ENCODE measurements around the gene FYN.

The FYN gene

GRCh38 chr6:111713236-111713635, 160.0 kb downstream of the FYN start:
- peaks cover 76% of the 10 kb centered on the region for H3K4me1 Mint-ChIP-seq
- H3K27me3 Mint-ChIP-seq, result no peaks in the 10 kb centered on the region
- peaks cover 39% of the 10 kb centered on the region for H3K36me3 Mint-ChIP-seq
- H3K9me3 Mint-ChIP-seq, result no peaks in the 10 kb centered on the region
- peak overlapping the region; percentile 96 for H3K27ac Mint-ChIP-seq
- no peak overlapping the region for H3K4me3 Mint-ChIP-seq

DNA sequence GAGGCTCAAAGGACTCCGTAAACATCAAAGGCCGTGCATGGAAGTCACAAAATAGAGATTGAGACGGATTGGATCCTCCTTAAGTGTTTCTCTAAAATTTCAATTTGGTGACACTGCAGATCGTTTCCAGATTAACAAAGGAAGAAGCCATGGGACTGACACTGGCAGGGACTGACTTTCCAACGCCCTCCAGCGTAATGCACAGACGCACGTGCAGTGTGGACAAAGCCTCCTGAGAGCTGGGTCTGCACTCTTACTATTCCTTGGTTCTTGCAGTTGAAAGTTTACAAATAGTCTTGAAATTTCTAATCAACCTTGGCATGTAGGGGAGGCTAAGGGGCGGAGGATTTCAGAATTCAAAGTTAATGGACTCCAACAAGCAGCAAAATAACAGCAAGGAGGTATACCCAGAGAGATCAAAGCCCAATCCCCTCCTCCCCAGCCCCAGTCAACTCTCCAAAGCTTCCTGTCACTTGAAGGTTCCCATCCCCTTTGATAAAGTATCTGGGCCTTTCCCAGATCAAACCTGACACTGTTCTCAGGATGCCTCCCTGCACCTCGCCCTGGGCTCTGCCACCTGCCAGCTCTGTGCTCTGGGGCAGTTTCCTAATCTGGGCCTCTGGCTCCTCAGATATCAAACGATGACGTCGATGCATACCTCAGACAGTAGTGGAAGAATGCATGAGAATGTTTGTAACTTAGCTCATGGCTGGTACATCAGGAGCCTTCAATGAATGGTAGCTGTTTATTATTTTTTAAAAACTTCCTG, 161.1 kb downstream of the FYN start:
- Mint-ChIP-seq H3K27me3 (no peaks in the 10 kb centered on the region), H3K4me3 (peak overlapping the region; percentile 42), H3K27ac (peak overlapping the region; percentile 86), H3K9me3 (no peaks in the 10 kb centered on the region), H3K36me3 (peaks cover 43% of the 10 kb centered on the region), H3K4me1 (peaks cover 81% of the 10 kb centered on the region)

DNA sequence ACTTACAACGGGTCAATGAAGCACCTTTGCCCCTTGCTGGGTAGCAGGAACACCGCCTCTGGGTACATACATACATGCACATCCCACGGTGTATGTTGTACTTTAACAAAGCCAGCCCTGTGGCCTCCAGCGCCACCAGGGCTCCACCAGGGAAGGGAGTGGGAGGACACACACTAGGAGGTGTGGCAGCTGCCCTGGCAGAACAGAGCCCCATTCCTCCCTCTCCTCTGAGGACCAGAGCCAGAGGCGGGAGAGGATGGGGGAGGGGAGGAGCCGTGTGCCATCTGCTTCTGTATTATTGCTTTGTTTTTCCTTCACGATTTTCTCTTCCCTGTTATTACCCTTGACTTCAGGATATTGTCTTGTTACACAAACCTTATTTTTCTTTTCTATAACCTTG, 161.8 kb downstream of the FYN start:
- Mint-ChIP-seq H3K27ac (peak overlapping the region; percentile 86), H3K4me1 (peaks cover 80% of the 10 kb centered on the region), H3K9me3 (no peaks in the 10 kb centered on the region), H3K4me3 (peak overlapping the region; percentile 39), H3K36me3 (peaks cover 45% of the 10 kb centered on the region), H3K27me3 (no peaks in the 10 kb centered on the region)

DNA sequence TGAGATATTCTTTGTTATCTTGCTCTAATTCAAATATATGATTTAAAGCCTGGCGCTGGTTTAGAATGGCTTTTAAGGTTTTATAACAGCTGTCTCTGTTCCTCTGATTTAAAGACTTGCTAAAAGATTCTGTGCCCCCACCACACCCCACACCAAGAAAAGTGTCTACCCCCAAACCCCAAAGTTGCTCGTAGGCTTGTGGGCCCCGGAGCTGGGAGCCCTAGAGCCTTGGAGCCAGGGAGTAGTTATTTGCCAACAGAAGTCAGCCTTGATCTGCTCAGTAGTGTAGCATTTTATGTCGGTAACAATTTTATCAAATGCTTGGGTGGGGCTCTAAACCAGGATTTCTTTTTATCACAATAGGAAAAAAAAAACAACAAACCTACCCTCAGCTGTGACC, 162.3 kb downstream of the FYN start:
- Mint-ChIP-seq H3K27ac (peak overlapping the region; percentile 86), H3K27me3 (no peaks in the 10 kb centered on the region), H3K4me1 (peaks cover 75% of the 10 kb centered on the region), H3K9me3 (no peaks in the 10 kb centered on the region), H3K4me3 (peak overlapping the region; percentile 37), H3K36me3 (peaks cover 40% of the 10 kb centered on the region)

- Mint-ChIP-seq H3K4me3 (peak overlapping the region; percentile 37), H3K27ac (peak overlapping the region; percentile 86), H3K4me1 (peaks cover 70% of the 10 kb centered on the region), H3K9me3 (no peaks in the 10 kb centered on the region), H3K27me3 (no peaks in the 10 kb centered on the region), H3K36me3 (peaks cover 37% of the 10 kb centered on the region)
Measured at GRCh38 chr6:111710439-111710838, 162.8 kb downstream of the FYN start.

DNA sequence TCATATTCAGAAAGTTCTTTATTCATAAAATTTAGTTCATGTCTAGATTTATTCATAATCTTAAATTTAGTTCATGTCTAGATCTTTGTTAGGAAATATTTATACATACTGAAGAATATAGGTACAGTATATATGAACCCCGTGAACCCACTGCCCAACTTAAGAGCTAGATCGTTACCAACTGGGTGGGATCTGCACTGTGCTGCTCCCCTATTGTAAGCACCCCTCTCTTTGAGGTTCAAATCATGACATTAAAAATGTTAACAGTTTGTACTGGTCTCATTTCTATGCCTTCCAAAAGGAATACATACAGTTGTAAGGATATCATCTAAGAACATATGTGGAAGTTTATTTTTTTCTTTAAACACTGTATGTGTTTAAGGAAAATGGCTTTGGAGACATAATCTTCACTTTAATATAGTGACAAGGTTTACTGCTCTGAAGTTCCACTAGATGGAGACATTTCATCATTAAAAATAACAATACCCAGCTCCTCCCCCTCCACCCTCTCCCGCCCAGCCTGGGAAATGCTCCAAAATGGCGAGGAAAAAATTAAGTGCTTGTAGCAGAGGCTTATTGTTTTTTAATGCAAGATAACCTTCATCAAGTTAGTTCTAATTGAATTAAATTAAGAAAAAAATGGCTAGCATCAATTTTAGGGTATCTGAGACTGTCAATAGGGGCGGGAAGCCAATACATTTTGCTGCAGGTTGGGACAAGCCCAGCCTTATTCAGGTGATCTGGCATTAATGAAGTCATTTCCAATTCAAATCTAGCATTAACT, 163.4 kb downstream of the FYN start:
- Mint-ChIP-seq H3K4me3 (peak overlapping the region; percentile 36), H3K4me1 (peaks cover 64% of the 10 kb centered on the region), H3K27me3 (no peaks in the 10 kb centered on the region), H3K27ac (peak overlapping the region; percentile 86), H3K36me3 (peaks cover 32% of the 10 kb centered on the region), H3K9me3 (no peaks in the 10 kb centered on the region)

DNA sequence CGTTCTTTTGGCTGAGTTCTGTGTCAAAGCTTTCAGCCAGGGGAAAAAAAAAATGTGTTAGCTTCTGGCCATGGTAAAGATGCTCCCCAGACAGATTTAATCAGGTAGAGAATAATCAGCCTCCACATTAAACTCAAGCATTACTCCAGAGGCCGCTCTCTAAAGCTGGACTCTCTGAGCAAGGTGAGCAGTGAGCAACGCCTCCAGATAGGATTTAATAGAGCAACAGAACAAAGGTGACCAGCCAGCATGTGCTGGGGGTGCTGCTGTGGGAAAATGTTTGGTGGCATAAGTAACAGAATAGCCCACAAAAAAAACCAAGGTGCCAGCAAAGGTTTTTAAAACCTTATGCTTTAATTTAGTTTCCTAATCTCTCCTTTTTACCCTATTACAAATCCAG, 164.1 kb downstream of the FYN start:
- Mint-ChIP-seq H3K27me3 (no peaks in the 10 kb centered on the region), H3K36me3 (peaks cover 28% of the 10 kb centered on the region), H3K27ac (peak overlapping the region; percentile 86), H3K4me1 (peaks cover 58% of the 10 kb centered on the region), H3K4me3 (no peak overlapping the region), H3K9me3 (no peaks in the 10 kb centered on the region)

DNA sequence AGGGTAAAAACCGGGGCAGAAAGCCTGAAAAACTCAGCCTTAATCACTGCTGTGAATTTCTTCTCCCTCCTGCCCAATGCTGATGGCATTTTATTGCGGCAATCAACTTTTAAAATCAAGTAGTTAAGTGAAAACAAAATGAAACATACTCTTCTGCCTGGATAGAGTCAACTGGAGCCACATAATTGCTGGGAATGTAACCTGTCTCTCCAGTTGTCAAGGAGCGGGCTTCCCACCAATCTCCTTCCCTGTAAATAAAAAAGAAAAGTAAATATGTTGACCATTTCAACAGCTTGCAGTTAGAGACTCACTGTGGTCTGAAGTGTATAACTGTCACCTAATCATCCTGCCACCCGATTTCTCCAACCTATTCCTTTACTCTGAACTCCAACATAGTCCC, 165.5 kb downstream of the FYN start:
- H3K36me3 Mint-ChIP-seq, result peaks cover 19% of the 10 kb centered on the region
- peak overlapping the region; percentile 43 for H3K27ac Mint-ChIP-seq

DNA sequence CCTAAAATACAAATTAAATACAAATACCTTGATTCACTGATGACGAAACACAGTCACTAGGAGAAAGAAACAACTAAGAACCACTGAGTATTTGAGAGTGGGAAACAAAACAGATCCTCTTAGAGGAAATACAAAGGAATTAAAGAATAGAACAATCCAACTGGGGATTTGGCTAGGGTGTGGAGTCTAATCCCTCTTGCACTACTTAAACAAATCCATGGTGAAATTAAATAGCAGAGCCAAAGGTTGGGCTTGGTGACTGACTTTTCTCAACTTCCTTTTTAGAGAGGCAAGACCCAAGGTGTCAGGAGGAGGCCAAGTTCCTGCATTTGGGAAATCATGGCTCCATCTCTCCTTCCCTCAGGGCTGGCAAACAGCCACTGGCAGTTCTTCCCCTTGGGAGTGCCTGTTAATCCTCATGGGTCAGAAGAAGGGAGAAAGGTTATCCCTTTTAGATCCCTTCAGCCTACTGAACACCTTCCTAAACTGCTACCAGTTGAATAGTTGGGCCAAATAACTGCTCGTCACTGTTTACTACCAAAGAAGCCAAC, 166.3 kb downstream of the FYN start:
- H3K27ac Mint-ChIP-seq, result peak overlapping the region; percentile 43
- no peak overlapping the region for H3K4me3 Mint-ChIP-seq
- H3K27me3 Mint-ChIP-seq, result no peaks in the 10 kb centered on the region
- peaks cover 40% of the 10 kb centered on the region for H3K4me1 Mint-ChIP-seq
- peaks cover 19% of the 10 kb centered on the region for H3K36me3 Mint-ChIP-seq
- H3K9me3 Mint-ChIP-seq, result no peaks in the 10 kb centered on the region

More for the DNA sequence above, 165.5 kb downstream of the FYN start:
- H3K27me3 Mint-ChIP-seq, result no peaks in the 10 kb centered on the region
- H3K9me3 Mint-ChIP-seq, result no peaks in the 10 kb centered on the region
- peaks cover 43% of the 10 kb centered on the region for H3K4me1 Mint-ChIP-seq
- H3K4me3 Mint-ChIP-seq, result no peak overlapping the region

- peaks cover 21% of the 10 kb centered on the region for H3K36me3 Mint-ChIP-seq
- H3K4me1 Mint-ChIP-seq, result peaks cover 44% of the 10 kb centered on the region
- H3K27ac Mint-ChIP-seq, result peak overlapping the region; percentile 35
- H3K4me3 Mint-ChIP-seq, result no peak overlapping the region
- no peaks in the 10 kb centered on the region for H3K27me3 Mint-ChIP-seq
- no peaks in the 10 kb centered on the region for H3K9me3 Mint-ChIP-seq
Measured at GRCh38 chr6:111703723-111704122, 169.5 kb downstream of the FYN start.

- H3K27me3 Mint-ChIP-seq, result no peaks in the 10 kb centered on the region
- no peak overlapping the region for H3K4me3 Mint-ChIP-seq
- H3K4me1 Mint-ChIP-seq, result peaks cover 39% of the 10 kb centered on the region
- H3K27ac Mint-ChIP-seq, result no peak overlapping the region
- H3K36me3 Mint-ChIP-seq, result peaks cover 20% of the 10 kb centered on the region
- H3K9me3 Mint-ChIP-seq, result no peaks in the 10 kb centered on the region
Measured at GRCh38 chr6:111702268-111702667, 171.0 kb downstream of the FYN start.

GRCh38 chr6:111701146-111701545, 172.1 kb downstream of the FYN start:
- Mint-ChIP-seq H3K27me3 (no peaks in the 10 kb centered on the region), H3K36me3 (peaks cover 20% of the 10 kb centered on the region), H3K9me3 (no peaks in the 10 kb centered on the region), H3K4me1 (peaks cover 41% of the 10 kb centered on the region), H3K4me3 (no peak overlapping the region), H3K27ac (no peak overlapping the region)

DNA sequence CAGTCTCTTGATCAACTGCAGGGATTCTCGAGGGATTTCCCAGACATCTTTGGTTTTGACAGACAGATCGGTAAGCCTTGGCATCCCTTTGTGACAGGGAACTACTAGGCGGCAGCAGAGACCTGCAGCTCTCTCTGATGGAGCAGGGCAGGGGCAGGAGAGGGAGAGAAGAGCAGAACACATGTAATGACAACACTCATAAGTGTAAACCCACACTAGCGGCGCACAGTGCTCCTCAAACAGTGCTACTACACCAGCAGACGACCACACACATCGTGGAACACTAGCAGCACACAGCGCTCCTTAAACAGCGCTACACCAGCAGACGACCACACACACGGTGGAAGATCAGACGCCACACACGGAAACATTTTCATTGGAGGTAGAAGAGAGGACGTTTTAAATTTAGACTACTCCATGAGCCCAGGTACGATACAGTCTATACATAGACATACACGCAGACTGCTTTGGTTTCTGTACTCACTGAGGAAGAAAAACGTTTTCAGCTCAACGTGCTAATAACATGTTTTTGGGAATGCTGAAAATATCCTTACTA, 173.0 kb downstream of the FYN start:
- Mint-ChIP-seq H3K4me1 (peaks cover 50% of the 10 kb centered on the region), H3K27ac (peak overlapping the region; percentile 10), H3K4me3 (no peak overlapping the region)

DNA sequence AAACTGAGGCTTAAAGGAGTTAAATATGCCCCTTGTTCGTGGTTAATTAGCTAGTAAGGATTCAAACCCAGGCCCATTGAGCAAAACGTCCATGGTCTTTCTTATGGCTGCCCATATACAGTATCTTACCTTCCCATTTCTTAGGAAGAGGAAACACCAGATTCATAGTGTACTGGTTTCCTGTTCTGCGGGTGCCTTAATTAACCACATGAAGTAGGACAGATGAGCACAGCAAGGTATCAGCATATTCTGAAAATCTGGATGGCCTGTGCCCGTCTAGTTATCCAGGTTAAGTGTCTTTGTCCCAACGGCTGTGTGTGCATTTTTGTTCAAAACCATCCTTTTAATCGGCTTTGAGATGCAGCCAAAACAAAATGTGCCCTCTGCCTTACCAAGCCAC, 174.1 kb downstream of the FYN start:
- no peaks in the 10 kb centered on the region for H3K9me3 Mint-ChIP-seq
- H3K27ac Mint-ChIP-seq, result peak overlapping the region; percentile 83
- H3K4me3 Mint-ChIP-seq, result peak overlapping the region; percentile 13
- peaks cover 28% of the 10 kb centered on the region for H3K36me3 Mint-ChIP-seq
- H3K4me1 Mint-ChIP-seq, result peaks cover 58% of the 10 kb centered on the region
- H3K27me3 Mint-ChIP-seq, result no peaks in the 10 kb centered on the region

More for the DNA sequence above, 173.0 kb downstream of the FYN start:
- Mint-ChIP-seq H3K9me3 (no peaks in the 10 kb centered on the region), H3K27me3 (no peaks in the 10 kb centered on the region), H3K36me3 (peaks cover 27% of the 10 kb centered on the region)

- Mint-ChIP-seq H3K27ac (peak overlapping the region; percentile 41), H3K36me3 (peaks cover 37% of the 10 kb centered on the region), H3K4me1 (peaks cover 76% of the 10 kb centered on the region), H3K27me3 (no peaks in the 10 kb centered on the region), H3K9me3 (no peaks in the 10 kb centered on the region), H3K4me3 (no peak overlapping the region)
Measured at GRCh38 chr6:111696814-111697213, 176.4 kb downstream of the FYN start.
